NCI-H774 (cell line): ENCODE measurements around the gene AGAP3.
"Not testable (repeated sequence)": the region's sequence is repeated elsewhere in the genome, so short reads cannot be mapped to it uniquely, and the experiment has no call there.

Source experiments
- DNase-seq: peaks from one replicate; lab custom pipeline; 2025; lab: John Stamatoyannopoulos, UW

Gene AGAP3

DNA sequence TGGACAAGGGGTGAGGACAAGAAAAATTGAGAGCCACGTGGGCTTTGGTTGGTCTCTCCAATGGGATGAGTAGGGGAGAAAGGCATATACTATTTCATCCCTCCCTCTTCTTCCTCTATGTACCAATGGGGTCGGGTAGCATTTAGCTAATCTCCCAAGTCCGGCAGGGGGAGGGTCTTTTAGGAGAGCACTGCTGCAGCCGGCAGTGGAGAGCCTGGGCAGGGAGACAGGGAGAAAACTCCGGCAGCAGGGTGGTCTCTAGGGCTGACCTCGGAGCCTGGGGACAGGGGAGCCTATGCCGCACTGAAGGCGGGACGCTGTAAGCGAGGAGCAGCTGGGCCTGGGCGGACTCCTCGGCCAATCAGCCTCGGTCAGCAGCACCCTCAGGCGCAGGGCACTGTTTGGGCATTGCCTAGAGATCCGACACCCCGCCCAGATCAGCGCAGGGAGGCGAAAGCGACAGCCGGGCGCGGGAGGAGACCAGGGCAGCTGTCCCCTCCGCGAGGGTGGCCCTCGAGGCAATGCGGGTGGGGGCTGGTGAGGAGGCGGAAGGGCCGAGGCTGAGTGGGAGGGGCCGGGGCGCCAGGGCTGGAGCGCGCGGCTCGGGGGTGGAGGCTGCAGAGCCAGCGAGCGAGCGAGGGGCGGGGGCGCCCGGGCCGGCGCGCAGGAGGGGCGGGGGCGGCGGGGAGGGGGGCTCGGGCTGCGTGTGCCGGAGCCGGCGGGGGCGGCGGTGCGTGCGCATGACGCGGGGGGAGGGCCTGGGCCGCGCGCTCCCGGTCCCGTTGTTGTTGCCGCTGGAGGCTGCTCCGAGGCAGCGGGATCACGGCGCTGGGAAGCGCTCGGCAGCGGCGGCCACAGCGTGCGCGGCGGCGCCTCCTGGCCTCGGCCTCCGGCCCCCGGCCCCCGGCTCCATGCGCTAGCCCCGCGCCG lies at the start of gene AGAP3:
AGAP3 (plus strand) TSS at position 785 of the 930 bp plus-strand sequence. CDS start 267 bp downstream, outside the sequence.
- DNase-seq, result peak; percentile 81

DNA sequence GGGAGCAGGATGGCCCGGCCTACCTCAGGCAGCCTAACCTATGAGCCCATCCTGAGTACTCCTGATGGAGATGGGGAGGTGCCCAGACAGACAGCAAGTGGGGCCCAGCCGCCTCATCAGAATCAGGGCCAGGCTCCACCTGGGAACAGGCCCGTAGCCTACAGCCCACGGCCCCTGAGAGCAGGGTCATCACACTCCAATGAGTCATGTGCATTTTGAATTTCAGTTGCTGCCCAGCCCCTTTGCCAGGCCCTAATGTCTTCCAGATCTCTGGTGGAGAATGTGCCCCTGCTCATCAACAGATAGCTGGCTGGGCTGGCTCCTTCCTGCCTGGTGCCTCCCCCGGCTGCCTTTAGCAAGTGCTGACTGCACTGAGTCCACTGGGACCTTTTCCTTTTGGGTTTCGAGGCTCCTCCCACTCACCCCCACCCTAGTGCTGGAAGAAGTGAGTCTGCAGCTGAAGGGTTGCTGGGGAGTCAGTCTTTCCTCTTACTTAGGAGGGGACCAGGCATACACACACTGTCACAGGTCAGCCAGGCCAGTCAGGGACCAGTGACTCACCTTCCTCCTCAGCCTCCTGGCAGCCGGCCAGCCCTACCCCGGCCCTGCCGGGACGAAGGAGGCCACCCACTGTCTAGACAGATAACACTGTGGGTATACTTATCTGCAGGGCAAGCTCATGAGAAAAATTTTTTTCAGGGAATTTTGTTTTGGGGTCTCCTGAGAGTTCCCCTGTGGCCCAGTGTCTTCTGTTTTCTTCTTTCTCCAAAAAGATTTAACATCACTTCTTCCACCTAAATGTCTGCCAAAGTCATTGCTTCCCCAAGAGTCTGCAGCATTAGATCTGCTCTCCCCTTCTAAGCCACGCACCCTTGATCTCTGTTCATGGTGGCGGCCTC lies 47.1 kb upstream of the AGAP3 start:
- DNase-seq, result no peak

DNA sequence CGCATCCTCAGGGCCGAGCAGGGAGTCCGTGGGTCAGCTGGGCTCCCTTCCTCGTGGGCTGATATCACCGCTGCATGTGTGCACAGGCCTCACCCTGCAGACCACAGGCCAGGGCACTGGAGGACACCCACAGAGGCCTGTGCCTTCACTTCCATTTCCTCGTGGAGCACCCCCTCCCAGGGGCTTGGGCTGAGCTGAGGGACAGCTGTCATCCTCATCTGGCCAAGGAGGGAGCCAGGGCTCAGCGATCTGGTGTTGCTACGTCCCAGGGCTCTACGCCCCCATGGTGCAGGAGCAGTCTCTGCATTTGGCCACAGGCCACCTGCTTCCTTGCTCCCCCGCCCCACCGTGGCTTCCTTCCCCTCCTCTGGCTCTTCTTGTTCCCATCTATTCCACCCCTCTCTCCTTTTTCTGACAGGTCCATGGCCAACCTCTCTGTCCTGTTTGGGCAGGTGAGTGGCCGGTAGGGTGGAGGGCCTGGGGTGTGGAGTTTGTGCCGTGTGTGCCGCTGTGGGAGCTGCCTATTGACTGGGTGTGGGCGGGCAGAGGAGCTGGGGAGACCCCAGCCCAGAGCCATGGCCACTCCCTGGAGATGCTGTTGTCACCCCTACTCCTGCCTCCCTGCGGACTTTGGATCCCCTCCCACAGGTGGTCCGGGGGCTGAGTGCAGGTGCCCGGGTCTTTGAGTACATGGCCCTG lies 46.3 kb upstream of the AGAP3 start:
- no peak for DNase-seq

DNA sequence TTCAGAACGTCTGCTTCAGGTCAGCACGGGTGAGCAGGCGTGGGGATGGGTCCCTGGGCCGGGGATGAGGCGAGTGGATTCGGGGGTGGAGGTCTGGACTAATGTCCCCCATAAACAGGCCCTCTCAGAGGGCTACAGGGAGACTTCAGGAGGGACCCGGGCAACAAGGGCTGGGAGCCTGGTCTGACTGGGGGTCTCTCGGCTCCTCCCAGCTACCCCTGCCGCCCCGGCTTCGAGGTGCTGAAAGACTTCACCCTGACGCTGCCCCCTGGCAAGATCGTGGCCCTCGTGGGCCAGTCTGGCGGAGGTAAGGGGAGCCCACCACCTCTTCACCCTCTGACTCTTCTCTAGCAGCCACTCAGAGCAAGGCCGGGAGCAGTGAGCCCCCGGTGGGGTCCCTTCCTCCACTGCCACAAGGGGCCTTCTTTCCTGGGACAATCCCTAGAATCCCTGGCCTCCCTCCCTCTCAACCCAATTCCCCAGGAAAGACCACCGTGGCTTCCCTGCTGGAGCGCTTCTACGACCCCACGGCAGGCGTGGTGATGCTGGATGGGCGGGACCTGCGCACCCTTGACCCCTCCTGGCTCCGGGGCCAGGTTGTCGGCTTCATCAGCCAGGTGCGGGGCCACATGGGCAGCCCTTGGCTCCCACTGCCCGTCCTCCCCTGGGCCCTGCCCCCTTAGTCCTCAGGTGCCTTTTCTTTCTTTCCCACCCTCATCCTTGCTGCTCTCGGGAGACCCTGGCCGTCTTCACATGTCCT lies 45.5 kb upstream of the AGAP3 start:
- no peak for DNase-seq

DNA sequence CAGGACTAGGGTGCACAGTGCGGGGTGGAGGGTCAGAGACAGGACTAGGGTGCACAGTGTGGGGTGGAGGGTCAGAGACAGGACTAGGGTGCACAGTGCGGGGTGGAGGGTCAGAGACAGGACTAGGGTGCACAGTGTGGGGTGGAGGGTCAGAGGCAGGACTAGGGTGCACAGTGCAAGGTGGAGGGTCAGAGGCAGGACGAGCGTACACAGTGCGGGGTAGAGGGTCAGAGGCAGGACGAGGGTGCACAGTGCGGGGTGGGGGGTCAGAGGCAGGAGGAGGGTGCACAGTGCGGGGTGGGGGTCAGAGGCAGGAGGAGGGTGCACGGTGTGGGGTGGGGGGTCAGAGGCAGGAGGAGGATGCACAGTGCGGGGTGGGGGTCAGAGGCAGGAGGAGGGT lies 42.8 kb upstream of the AGAP3 start:
- DNase-seq, result not testable (repeated sequence)

DNA sequence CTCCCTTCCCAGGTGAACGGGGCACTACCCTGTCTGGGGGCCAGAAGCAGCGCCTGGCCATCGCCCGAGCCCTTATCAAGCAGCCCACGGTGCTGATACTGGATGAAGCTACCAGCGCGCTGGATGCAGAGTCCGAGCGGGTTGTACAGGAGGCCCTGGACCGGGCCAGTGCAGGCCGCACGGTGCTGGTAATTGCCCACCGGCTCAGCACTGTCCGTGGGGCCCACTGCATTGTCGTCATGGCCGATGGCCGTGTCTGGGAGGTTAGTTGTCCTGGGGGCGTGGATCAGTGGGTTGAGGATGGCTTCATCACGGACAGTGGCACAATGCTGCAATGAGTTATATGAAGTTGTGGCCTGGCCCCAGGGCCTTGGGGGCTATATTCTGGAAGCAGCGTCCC lies 42.3 kb upstream of the AGAP3 start:
- DNase-seq, result no peak

DNA sequence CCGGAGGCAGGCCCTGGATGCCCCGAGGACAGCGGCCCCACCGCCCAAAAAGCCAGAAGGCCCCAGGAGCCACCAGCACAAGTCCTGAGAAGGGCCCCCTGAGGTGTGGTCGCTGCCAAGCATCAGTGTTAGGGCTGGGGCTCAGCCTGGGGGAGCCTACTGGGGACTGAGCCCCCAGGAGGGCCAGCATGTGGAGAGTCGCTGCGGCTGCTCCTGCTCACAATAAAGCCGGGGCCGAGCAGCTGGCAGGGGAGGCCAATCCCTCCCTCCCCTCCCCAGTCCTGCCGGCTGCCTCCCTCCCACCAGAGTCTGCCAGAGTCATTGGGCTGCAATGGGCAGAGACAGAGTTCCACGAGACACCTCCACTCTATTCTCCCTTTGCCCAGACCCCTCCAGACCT lies 41.0 kb upstream of the AGAP3 start:
- no peak for DNase-seq

DNA sequence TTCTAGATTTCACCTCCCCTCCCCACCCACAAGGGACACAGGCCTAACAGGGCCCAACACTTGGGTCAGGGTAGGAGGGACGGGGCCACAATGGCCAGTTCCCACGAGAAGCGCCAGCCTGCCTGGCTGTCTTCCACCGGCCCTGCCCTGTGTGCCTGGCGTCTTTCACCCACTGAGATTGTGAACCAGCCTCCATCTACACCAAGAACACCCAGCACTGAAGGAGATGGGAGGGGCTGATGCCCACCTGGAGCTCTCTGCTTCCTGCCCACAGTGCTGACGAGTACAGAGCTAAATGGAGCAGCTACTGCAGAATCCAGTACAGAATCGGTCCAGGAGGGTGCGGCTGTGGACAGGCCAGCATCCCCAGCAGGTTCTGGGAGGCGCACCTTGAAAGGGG lies 40.3 kb upstream of the AGAP3 start:
- DNase-seq, result no peak

DNA sequence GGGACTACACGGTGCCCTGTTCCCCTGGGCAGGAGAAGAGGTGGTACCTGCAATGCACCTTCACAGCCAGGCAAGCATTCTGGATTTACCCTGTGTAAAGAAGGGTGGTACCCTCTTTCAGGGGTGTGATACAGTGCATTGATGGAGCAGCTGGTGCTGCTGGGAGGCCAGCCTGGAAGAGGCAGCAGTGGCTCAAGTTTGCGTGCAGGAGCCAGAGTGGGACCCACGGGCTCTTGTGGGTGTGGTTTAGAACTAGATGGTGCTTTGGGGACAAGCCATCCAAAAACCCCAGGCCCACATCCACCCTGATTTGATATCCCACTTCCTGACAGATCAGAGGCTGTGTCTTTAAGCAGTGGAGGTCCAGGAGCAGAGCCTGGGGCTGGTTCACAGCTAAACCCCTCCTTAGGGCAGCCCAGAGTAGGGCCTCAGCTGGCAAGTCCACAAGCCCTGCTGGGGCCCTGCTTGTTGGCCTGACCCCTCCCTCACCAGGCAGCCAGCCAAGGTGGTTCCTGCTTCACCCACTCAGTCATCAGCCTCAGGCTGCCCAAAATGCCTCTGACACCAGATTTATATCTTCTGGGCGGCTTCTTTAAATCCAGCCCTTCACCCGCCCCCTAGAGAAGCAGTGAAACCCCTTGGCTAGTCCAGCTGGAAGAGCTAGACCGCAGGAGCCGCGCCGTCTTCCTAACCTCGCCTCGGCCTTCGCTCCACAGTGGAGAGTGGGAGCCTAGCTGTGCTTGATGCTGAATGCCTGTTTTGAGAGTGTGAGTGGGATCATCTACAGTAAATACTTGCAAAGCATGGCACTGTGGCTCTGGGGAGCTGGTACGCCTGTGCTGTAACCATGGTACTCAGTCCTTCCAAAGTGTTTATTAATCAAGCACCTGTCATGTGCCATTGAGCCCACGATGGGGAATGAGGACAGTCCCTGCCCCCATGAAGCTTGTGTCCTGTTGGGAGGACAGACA lies 39.4 kb upstream of the AGAP3 start:
- DNase-seq, result peak; percentile 44

DNA sequence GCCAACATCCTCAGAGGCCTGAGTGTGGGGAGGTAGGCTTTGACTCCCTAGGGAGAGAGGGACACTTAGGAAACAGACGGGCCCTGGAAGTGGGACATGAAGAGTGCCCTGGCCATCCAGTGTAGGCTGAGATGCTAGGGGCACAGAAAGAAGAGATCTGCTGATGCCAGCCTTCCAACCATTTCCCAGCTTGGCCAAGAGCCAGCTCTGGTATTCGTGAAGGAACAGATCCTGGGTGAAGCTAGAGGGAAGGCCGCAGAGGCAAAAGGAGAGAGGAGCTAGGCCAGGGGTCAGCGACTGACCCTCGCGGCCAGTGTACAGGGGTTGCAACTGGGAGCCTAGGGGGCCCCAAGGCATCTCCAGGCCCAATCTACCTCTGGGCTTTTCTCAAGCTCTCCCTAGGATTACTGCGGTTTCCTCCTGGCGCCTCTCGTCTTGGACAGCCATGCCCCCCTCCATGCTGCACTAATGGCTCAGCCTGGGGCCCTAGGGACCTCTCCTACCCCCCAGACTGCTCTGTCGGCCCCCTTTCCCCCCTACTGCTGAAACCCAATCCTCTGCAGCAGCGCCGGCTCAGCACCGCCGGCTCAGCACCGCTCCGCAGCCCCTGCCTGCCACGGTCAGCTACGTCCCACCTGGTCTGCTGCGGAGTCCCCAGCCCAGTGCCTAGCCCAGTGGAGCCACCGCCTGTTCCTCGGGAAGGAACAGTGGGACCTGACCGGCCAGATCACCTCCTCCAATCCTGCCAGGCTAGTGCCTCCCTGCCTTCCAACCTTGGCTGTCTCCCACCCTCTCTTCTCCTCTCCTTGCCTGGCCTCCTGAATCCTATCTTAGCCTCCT lies 38.1 kb upstream of the AGAP3 start, which contains the start of gene ASIC3:
ASIC3 (plus strand) TSS at position 556 of the 840 bp plus-strand sequence. CDS start 355 bp downstream, outside the sequence.
- DNase-seq, result no peak

DNA sequence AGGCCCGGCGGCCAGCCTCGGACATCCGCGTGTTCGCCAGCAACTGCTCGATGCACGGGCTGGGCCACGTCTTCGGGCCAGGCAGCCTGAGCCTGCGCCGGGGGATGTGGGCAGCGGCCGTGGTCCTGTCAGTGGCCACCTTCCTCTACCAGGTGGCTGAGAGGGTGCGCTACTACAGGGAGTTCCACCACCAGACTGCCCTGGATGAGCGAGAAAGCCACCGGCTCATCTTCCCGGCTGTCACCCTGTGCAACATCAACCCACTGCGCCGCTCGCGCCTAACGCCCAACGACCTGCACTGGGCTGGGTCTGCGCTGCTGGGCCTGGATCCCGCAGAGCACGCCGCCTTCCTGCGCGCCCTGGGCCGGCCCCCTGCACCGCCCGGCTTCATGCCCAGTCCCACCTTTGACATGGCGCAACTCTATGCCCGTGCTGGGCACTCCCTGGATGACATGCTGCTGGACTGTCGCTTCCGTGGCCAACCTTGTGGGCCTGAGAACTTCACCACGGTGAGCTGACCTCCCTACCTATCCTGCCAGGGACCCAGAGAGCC lies 37.3 kb upstream of the AGAP3 start:
- DNase-seq, result no peak

DNA sequence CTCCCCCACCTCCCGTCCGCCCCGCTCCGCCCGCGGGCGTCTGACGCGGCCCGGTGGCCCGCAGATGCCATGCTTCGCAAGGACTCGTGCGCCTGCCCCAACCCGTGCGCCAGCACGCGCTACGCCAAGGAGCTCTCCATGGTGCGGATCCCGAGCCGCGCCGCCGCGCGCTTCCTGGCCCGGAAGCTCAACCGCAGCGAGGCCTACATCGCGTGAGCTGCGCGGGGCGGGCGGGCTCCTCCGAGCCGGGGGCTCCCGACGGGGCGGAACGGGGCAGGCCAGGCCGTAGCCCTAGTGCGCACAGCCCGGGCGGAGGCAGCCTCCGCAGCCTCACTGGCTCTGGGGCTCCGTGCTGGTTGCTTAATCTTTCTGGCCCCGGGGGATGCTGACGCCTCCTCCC lies 35.2 kb upstream of the AGAP3 start:
- no peak for DNase-seq

DNA sequence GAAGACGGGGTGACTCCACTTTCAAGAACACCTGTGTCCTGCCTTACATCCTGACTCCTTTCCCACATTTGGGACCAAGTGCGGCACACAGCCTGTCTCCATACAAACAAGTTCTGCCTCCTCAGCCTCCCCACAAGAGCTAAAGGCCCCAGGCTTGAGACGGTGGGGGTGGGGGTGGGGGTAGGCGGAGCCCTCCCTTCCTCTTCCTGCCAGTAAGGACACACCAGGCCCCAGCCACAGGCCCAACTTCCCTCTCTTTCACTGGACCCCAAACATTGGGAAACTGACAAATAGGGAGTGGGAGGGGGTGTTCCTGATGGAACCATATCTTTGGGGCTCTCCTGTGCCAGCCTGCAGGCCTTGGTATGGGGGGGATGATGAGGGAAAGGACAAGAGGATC lies 33.2 kb upstream of the AGAP3 start:
- DNase-seq, result no peak

DNA sequence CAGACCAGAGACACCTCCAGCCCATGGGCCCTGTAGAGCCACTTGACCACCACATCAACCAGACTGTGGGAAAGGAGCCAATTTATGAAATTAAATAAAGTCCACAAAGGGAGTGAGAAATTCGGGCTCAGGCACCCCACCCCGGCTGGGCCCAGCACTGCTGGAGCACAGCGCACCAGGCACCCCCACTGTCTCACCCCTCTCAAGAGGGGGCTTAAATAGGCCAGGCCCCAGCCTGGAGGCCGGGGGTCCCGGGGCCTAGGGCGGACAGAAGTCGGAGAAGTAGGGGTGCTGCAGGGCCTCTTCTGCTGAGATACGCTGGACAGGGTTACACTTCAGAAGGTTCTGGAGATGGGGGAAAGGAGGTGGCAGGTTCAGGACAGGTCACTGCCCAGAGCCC lies 32.5 kb upstream of the AGAP3 start:
- DNase-seq, result no peak

DNA sequence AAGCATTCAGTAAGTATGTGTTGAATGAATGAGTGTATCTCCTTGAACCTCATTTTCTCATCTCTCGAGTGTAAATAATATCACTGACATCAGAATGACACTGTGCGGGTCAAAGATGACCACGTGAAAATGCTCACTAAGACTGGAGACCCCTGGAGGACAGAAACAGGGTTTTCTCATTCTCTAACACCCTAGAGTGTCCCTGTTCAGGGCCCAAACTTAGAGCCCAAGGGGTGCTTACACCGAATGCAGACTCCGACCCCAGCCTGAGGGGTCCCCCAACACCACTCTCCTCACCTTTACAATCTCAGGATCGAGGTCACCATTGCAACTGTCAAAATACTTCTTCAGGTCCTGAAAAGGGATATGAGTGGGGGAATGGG lies 30.0 kb upstream of the AGAP3 start:
- DNase-seq, result no peak

DNA sequence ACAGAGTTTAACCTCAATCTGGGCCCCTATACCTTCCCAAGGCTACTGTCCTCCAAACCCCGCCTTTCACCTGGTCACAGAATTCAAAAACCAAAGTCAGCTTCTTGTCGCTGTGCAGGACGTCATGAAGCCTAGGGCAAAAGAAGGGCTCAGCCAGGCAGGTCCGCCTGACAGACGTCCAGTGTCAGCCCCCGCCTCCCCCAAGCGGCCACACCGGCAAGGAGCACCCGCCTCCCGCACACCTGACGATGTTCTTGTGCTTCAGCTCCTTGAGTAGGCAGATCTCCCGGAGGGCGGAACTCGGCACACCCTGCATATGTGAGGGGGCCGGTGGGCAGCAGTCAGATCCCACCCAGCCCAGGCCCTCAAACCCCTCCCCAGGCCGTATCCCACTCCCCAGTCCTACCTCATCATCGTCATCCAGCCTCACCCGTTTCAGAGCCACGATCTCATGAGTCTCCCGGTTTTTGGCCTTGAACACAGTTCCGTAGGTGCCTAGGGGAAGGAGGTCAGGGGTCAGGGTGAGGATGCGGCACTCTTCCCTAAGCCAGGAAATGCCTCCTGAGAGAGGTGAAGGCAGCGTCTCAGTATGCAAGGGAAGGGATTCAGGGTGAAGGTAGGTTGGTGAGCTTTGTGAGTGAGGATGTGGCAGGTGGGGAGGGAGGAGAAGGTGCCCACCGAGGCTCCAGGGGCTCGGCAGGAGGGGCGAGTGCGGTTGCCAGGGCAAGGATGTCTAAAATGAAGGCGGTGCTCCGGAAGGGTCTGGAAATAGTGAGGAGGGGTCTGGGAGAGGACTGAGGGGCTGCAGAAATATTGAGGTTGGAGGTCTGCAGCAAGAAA lies 29.4 kb upstream of the AGAP3 start:
- no peak for DNase-seq

DNA sequence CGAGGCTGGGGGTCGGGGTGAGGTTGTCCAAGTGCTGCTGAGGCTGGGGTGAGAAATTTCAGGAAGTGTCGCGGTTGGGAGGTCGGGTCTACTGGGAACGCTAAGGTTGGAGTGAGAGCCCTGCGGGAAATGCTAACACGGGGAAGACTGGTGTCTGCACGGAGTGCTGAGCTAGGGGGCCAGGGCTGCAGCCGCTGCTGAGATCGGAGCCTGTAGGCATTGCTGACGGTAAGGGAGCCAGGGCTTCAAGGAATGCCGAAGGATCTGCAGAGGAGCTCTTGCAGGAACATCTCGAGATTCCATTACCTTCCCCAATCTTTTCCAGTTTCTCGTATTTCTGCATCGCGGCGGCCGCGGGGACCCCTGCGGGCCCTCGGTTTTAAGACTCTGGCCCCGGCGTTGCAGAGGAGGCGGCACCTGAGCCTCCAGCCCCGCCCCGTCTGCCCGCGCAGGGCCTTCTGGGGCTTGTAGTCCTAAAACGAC lies 28.7 kb upstream of the AGAP3 start, which contains the start of gene CDK5:
CDK5 (minus strand) TSS at position 392 of the 483 bp plus-strand sequence; CDS start at position 343, 49 bp downstream.
- DNase-seq, result peak; percentile 62
